NCI-H82 (cell line): ENCODE data around the gene CLRN1.

Experiments used
- DNase-seq: peaks from one replicate; lab custom pipeline; 2025; lab: John Stamatoyannopoulos, UW

The CLRN1 gene

GRCh38 chr3:150920236-150920635, 52.3 kb downstream of the CLRN1 start:
- no peak for DNase-seq

- DNase-seq = no peak
Measured at GRCh38 chr3:150917951-150918350, 54.6 kb downstream of the CLRN1 start.

- peak; percentile 30 for DNase-seq
Measured at GRCh38 chr3:150913133-150913922, 59.2 kb downstream of the CLRN1 start.

GRCh38 chr3:150912501-150912900, 60.0 kb downstream of the CLRN1 start:
- DNase-seq = no peak

- DNase-seq = no peak
Measured at GRCh38 chr3:150911771-150912170, 60.8 kb downstream of the CLRN1 start.

- DNase-seq = no peak
Measured at GRCh38 chr3:150906461-150906860, 66.1 kb downstream of the CLRN1 start.

GRCh38 chr3:150905746-150906145, 66.8 kb downstream of the CLRN1 start:
- DNase-seq = no peak

GRCh38 chr3:150905339-150905738, 67.2 kb downstream of the CLRN1 start, which contains the start of gene MINDY4B:
Gene MINDY4B, minus strand, starts transcription at chr3:150905439. Its CDS starts 0 bp downstream, at chr3:150905439.
- peak; percentile 11 for DNase-seq

- no peak for DNase-seq
Measured at GRCh38 chr3:150902988-150903387, 69.5 kb downstream of the CLRN1 start.

- DNase-seq = no peak
Measured at GRCh38 chr3:150901793-150902192, 70.7 kb downstream of the CLRN1 start.

GRCh38 chr3:150899141-150899540, 73.4 kb downstream of the CLRN1 start:
- DNase-seq = no peak

- no peak for DNase-seq
Measured at GRCh38 chr3:150898046-150898754, 74.3 kb downstream of the CLRN1 start.

- DNase-seq = no peak
Measured at GRCh38 chr3:150897592-150897991, 74.9 kb downstream of the CLRN1 start.

GRCh38 chr3:150890831-150891230, 81.7 kb downstream of the CLRN1 start:
- DNase-seq = no peak

GRCh38 chr3:150890295-150890694, 82.2 kb downstream of the CLRN1 start:
- no peak for DNase-seq

GRCh38 chr3:150889106-150889505, 83.4 kb downstream of the CLRN1 start:
- DNase-seq = no peak

GRCh38 chr3:150887031-150887430, 85.5 kb downstream of the CLRN1 start:
- no peak for DNase-seq

- DNase-seq = no peak
Measured at GRCh38 chr3:150885535-150885934, 87.0 kb downstream of the CLRN1 start.

- DNase-seq = no peak
Measured at GRCh38 chr3:150878996-150879575, 93.4 kb downstream of the CLRN1 start.

- DNase-seq = no peak
Measured at GRCh38 chr3:150878290-150878689, 94.2 kb downstream of the CLRN1 start.

GRCh38 chr3:150877303-150877702, 95.2 kb downstream of the CLRN1 start:
- DNase-seq = no peak

GRCh38 chr3:150876611-150877265, 95.8 kb downstream of the CLRN1 start:
- no peak for DNase-seq
